H1 (cell line): ENCODE measurements around the gene ZBTB24. TPM values are rescaled to one million over a fixed set of nuclear protein-coding genes. Genes with fewer than 3 reads are reported as not detected.

Experiments used
- CTCF ChIA-PET: fragments of 300-600 bp; sonication (Branson Sonifier 250); formaldehyde crosslinking; loops from one replicate; lab custom pipeline; 2021; ENCODE audit not compliant: partially characterized antibody; lab: Charles Lee
- POLR2A ChIA-PET: fragments of 300-600 bp; sonication (Branson Sonifier 250); formaldehyde crosslinking; loops from one replicate; lab custom pipeline; 2021; ENCODE audit warnings: inconsistent platforms; ENCODE audit not compliant: partially characterized antibody; lab: Charles Lee
- DNase-seq, 2 experiments: peaks; one replicate each; pipeline versions ENCODE4 v3.0.0 to v3.0.0-alpha.2; 2010 to 2022; ENCODE audit warnings: low spot score in 2 of 2, low read depth in 1 of 2, mixed read lengths in 1 of 2
- FAIRE-seq: peaks from 2 replicates; lab custom pipeline; 2011; peaks lifted over from hg19 to GRCh38; lab: Jason Lieb, UNC
- H2AFZ ChIP-seq: 2 replicates; pipeline ENCODE4 v1.8.1; 2012; ENCODE audit warnings: low read length, inconsistent platforms
- H2AK5ac ChIP-seq: 2 replicates; pipeline ENCODE4 v1.6.1; 2013; ENCODE audit warnings: low read depth, low read length
- H2BK120ac ChIP-seq: replicated peaks from 2 replicates; pipeline ENCODE3; 2013; ENCODE audit warnings: low read depth, low read length, inconsistent platforms
- H2BK12ac ChIP-seq: 2 replicates; pipeline ENCODE4 v1.6.1; 2013; ENCODE audit warnings: low read depth, low read length
- H2BK15ac ChIP-seq: 2 replicates; pipeline ENCODE4 v1.6.1; 2013; ENCODE audit warnings: low read length
- H2BK20ac ChIP-seq: 2 replicates; pipeline ENCODE4 v1.6.1; 2013; ENCODE audit warnings: low read length
- H2BK5ac ChIP-seq: 2 replicates; pipeline ENCODE4 v1.6.1; 2013; ENCODE audit warnings: low read depth, low read length
- H3K14ac ChIP-seq: 2 replicates; pipeline ENCODE4 v1.6.1; 2013; ENCODE audit warnings: inconsistent platforms; ENCODE audit not compliant: insufficient read length
- H3K18ac ChIP-seq: 2 replicates; pipeline ENCODE4 v1.6.1; 2013; ENCODE audit warnings: low read length; ENCODE audit errors: extremely low read depth
- H3K23ac ChIP-seq: 2 replicates; pipeline ENCODE4 v1.6.1; 2013; ENCODE audit warnings: inconsistent platforms; ENCODE audit not compliant: insufficient read length
- H3K23me2 ChIP-seq: 2 replicates; pipeline ENCODE4 v1.6.1; 2013; ENCODE audit warnings: low read depth, low read length
- H3K27ac ChIP-seq: 2 replicates; pipeline ENCODE4 v1.6.1; 2011; ENCODE audit warnings: low read depth, low read length, inconsistent platforms
- H3K27me3 ChIP-seq, 4 experiments: replicated peaks in 1 of 4; 1 replicate in 1 of 4; 2 replicates in 3 of 4; pipeline versions ENCODE4 v1.6.1 to v1.8.1; 2011 to 2013; ENCODE audit warnings: low read length in 3 of 4, mild to moderate bottlenecking in 3 of 4, inconsistent platforms in 2 of 4, mixed read lengths in 2 of 4, moderate library complexity in 1 of 4; ENCODE audit not compliant: control insufficient read depth in 3 of 4, insufficient read depth in 3 of 4; ENCODE audit errors: extremely low read depth in 1 of 4
- H3K36me3 ChIP-seq, 4 experiments: 2 replicates each; pipeline versions ENCODE4 v1.6.1 to v1.8.1; 2011 to 2013; ENCODE audit warnings: mild to moderate bottlenecking in 4 of 4, low read length in 3 of 4, moderate library complexity in 2 of 4, control low read depth in 1 of 4, inconsistent platforms in 1 of 4; ENCODE audit not compliant: insufficient read depth in 4 of 4, control insufficient read depth in 2 of 4
- H3K4ac ChIP-seq: replicated peaks from 2 replicates; pipeline ENCODE3; 2013; ENCODE audit warnings: low read length, low read depth, mixed read lengths, inconsistent platforms; ENCODE audit not compliant: insufficient read length
- H3K4me1 ChIP-seq, 4 experiments: replicated peaks in 1 of 4; 1 replicate in 1 of 4; 2 replicates in 3 of 4; pipeline versions ENCODE4 v1.6.1 to v1.8.1; 2011 to 2013; ENCODE audit warnings: low read length in 3 of 4, inconsistent platforms in 2 of 4, mixed read lengths in 1 of 4; ENCODE audit not compliant: insufficient read depth in 4 of 4, control insufficient read depth in 3 of 4
- H3K4me2 ChIP-seq, 2 experiments: 2 replicates each; pipeline versions ENCODE4 v1.6.1 to v1.8.1; 2011 to 2013; ENCODE audit warnings: low read depth in 2 of 2, low read length in 2 of 2, control low read depth in 1 of 2, inconsistent platforms in 1 of 2, mild to moderate bottlenecking in 1 of 2; ENCODE audit not compliant: insufficient read depth in 1 of 2
- H3K4me3 ChIP-seq, 4 experiments: fragments of 200-600, 300-600 bp in 1 of 4; sonication (generic), shearing (Covaris generic), sonication (Bioruptor Twin) in 1 of 4; 2 replicates each; pipeline versions ENCODE4 v1.5.1 to v1.8.1; 2011 to 2016; ENCODE audit warnings: low read length in 4 of 4, low read depth in 3 of 4, control low read depth in 2 of 4, inconsistent platforms in 2 of 4, mild to moderate bottlenecking in 2 of 4, mixed read lengths in 1 of 4, moderate library complexity in 1 of 4; ENCODE audit not compliant: insufficient read depth in 2 of 4; ENCODE audit errors: extremely low read depth in 1 of 4
- H3K56ac ChIP-seq: replicated peaks from 2 replicates; pipeline ENCODE3; 2013; ENCODE audit warnings: low read depth, mild to moderate bottlenecking, mixed read lengths, low read length, inconsistent platforms; ENCODE audit not compliant: insufficient read length
- H3K79me1 ChIP-seq: 2 replicates; pipeline ENCODE4 v1.6.1; 2013; ENCODE audit warnings: low read depth, low read length, control low read depth
- H3K79me2 ChIP-seq, 2 experiments: 2 replicates each; pipeline versions ENCODE4 v1.6.1 to v1.8.1; 2012 to 2013; ENCODE audit warnings: low read length in 2 of 2, mild to moderate bottlenecking in 2 of 2, inconsistent platforms in 1 of 2; ENCODE audit not compliant: insufficient read depth in 2 of 2, control insufficient read depth in 1 of 2
- H3K9ac ChIP-seq, 4 experiments: replicated peaks in 1 of 4; 1 replicate in 1 of 4; 2 replicates in 3 of 4; pipeline versions ENCODE4 v1.6.1 to v1.8.1; 2011 to 2013; ENCODE audit warnings: low read depth in 3 of 4, low read length in 3 of 4, control low read depth in 2 of 4, mild to moderate bottlenecking in 2 of 4, moderate library complexity in 2 of 4, inconsistent platforms in 1 of 4; ENCODE audit errors: extremely low read depth in 1 of 4
- H3K9me3 ChIP-seq, 2 experiments: 2 replicates each; pipeline versions ENCODE4 v1.6.1 to v1.8.1; 2012 to 2013; ENCODE audit warnings: mild to moderate bottlenecking in 2 of 2, moderate library complexity in 2 of 2, control low read depth in 1 of 2, inconsistent platforms in 1 of 2, low read depth in 1 of 2, low read length in 1 of 2, mixed read lengths in 1 of 2; ENCODE audit not compliant: insufficient read depth in 2 of 2
- H4K20me1 ChIP-seq, 2 experiments: replicated peaks in 1 of 2; 2 replicates each; pipeline versions ENCODE3 to v1.8.1; 2011 to 2013; ENCODE audit warnings: inconsistent platforms in 2 of 2, low read length in 2 of 2, mild to moderate bottlenecking in 1 of 2; ENCODE audit not compliant: insufficient read depth in 2 of 2, control insufficient read depth in 1 of 2
- H4K5ac ChIP-seq: 2 replicates; pipeline ENCODE4 v1.6.1; 2013; ENCODE audit warnings: low read length, low read depth, mixed read lengths, inconsistent platforms; ENCODE audit not compliant: insufficient read length
- H4K8ac ChIP-seq: 2 replicates; pipeline ENCODE4 v1.8.0; 2013; ENCODE audit warnings: mild to moderate bottlenecking, moderate library complexity, low read length, inconsistent platforms; ENCODE audit not compliant: insufficient read depth; ENCODE audit errors: extremely low read depth
- H4K91ac ChIP-seq: replicated peaks from 2 replicates; pipeline ENCODE3; 2013; ENCODE audit warnings: low read length, mixed read lengths, inconsistent platforms; ENCODE audit not compliant: insufficient read length
- JUND ChIP-seq: IDR thresholded peaks from 2 replicates; pipeline ENCODE4 v1.6.1; 2011; ENCODE audit warnings: mild to moderate bottlenecking, improper control_type of control experiment, low read length
- POLR2AphosphoS5 ChIP-seq: IDR thresholded peaks from 2 replicates; pipeline ENCODE4 v1.6.1; 2011; ENCODE audit warnings: low read depth, low read length
- WGBS, 2 experiments: shearing (Covaris generic) in 1 of 2; methylation state at CpG; one replicate each; pipeline versions ENCODE4 v1.1.6 to v1.1.7; 2013 to 2015; ENCODE audit warnings: low lambda C conversion rate in 2 of 2, mixed read lengths in 2 of 2, inconsistent platforms in 1 of 2, low coverage in 1 of 2, missing lambda C conversion rate in 1 of 2; ENCODE audit not compliant: insufficient replicate concordance in 2 of 2, insufficient coverage in 1 of 2, insufficient read length in 1 of 2; ENCODE audit errors: extremely low coverage in 1 of 2, missing lambda C conversion rate in 1 of 2; 5-methylcytosine and 5-hydroxymethylcytosine counted together
- polyA plus RNA-seq, 7 experiments: library from polyadenylated mRNA; depleted of rRNA in 3 of 7; stranded (reverse) in 5 of 7; unstranded in 2 of 7; fragments of >200 nt in 5 of 7; fragments of 200-250 nt in 2 of 7; gene quantifications; 1 replicate in 5 of 7; 2 replicates in 1 of 7; 4 replicates in 1 of 7; pipeline versions ENCODE4 v1.2.1 to v1.2.3, GENCODE V29; 2011 to 2013; ENCODE audit warnings: missing spikeins in 2 of 7, mixed read lengths in 2 of 7
- total RNA-seq: library from RNA; stranded (reverse); fragmentation: NEBNext Ultra II Directional; extraction: Animal tissue kit (Norgen Biotek cat#: 25700); gene quantifications from 2 replicates; pipeline ENCODE4 v1.2.1, GENCODE V29; 2021

Gene ZBTB24
- total and polyA plus RNA-seq, 2 of the 8 experiments (the other 6 are each of a cell fraction or from before 2014, with no cell fraction given) = 7.5 to 21.0 TPM

DNA sequence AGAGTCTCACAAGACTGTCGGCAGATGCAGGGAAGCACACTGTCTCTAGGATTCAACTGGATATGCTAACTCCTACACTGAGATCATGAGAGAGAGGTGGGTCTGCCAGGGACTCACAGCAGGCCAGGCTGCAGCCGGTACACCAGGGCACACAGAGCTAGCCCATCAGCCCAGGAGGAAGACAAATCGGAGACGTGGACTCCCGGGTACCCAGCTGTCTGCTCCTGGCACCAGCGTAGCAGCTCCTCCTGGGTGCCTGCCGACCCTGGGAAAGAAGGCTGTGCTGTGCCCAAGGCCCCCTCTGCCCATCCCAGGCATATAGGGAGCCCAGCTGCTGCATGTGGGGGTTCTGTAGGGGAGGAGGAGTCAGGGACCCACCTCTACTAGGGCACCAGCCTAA is 34.4 kb downstream of the ZBTB24 start:
- Histone ChIP-seq H4K20me1 (peaks cover 0 to 15% of the 10 kb centered on the region in 2 experiments), H3K56ac (no peak overlapping the region), H3K79me1 (no peaks in the 10 kb centered on the region), H2BK5ac (no peak overlapping the region), H4K8ac (no peak overlapping the region), H2BK15ac (no peak overlapping the region), H3K4me1 (no peaks in the 10 kb centered on the region; a peak in 1 of 7 replicates), H3K23ac (no peak overlapping the region), H2AFZ (no peak overlapping the region), H2AK5ac (no peak overlapping the region), H2BK12ac (no peak overlapping the region), H2BK120ac (no peak overlapping the region), H3K14ac (no peak overlapping the region), H2BK20ac (no peak overlapping the region), H3K4me3 (no peak overlapping the region), H4K5ac (no peak overlapping the region), H3K79me2 (no peaks in the 10 kb centered on the region), H3K9me3 (no peaks in the 10 kb centered on the region), H3K4me2 (no peak overlapping the region), H3K23me2 (no peaks in the 10 kb centered on the region; the same call in 1 of the 2 replicates), H3K9ac (no peak overlapping the region), H3K36me3 (peaks cover 8 to 47% (median 25%) of the 10 kb centered on the region in 4 experiments; a peak in 7 of 8 replicates), H4K91ac (no peak overlapping the region), H3K27ac (no peak overlapping the region), H3K4ac (no peak overlapping the region), H3K27me3 (no peaks in the 10 kb centered on the region), H3K18ac (no peak overlapping the region)
- DNase-seq (no peak), FAIRE-seq (no peak)
- TF ChIP-seq POLR2AphosphoS5 (0 out of 2 replicates have a peak, but pooled peaks have one; percentile 10), JUND (no peak)
- CTCF ChIA-PET = interaction anchor here (0.8 to 2.2 kb wide), 10 partner anchors 9 to 334 kb away, joined by 3 to 11 read pairs (median 3); partner anchors contain the start of gene CD164
- WGBS, 2 experiments = 93% methylated on average over 7 of the region's 7 CpGs; no CpG with 5 or more reads in 1 of the 2 experiments
- POLR2A ChIA-PET = interaction anchor here (0.5 to 1.3 kb wide), 6 partner anchors 9 to 47 kb away, joined by 3 to 5 read pairs (median 3); no protein-coding TSS in a partner anchor
